ENCODE data around the gene TPCN2. TPM values are rescaled to one million over a fixed set of nuclear protein-coding genes. Genes with fewer than 3 reads are reported as not detected.

Gene TPCN2
- total and polyA plus RNA-seq, 2 of the 4 experiments (the other 2 are of a cell fraction) = 3.4 to 8.0 TPM

DNA sequence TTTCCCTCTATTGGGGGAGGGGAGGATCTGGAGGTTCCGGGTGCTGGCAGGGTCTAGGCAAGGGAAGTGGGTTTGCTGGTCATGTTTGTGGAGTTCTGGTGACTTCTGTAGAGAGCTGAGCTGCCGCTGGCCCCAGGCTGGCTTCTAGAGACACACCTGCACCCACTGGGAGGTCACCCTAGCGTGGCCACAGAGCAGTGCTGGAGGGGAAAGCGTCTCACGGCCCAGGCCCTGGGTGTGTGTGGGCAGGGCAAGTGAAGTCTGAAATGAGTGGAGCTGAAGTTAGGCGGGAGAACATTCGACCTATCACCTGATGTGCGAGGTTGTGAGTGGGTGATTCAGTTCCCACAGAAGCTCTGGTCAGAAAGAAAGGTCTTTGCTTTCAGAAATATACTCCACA lies 134.9 kb downstream of the TPCN2 start:
- no peak overlapping the region for H3K4ac ChIP-seq (ENCODE audit: low read depth, low read length)
- H3K56ac ChIP-seq (ENCODE audit: extremely low read depth, insufficient read depth, low read length) = no peak overlapping the region
- H3K27me3 ChIP-seq (ENCODE audit: control insufficient read depth, insufficient read depth, low read length) = peaks cover 34% of the 10 kb centered on the region
- no TSS peak for BruUV-seq (replicated peaks)
- POLR2A ChIA-PET (ENCODE audit: unreplicated experiment) = no interaction called here
- H3K9ac ChIP-seq (ENCODE audit: low read depth, low read length) = no peak overlapping the region
- TF ChIP-seq, protein P1, sequence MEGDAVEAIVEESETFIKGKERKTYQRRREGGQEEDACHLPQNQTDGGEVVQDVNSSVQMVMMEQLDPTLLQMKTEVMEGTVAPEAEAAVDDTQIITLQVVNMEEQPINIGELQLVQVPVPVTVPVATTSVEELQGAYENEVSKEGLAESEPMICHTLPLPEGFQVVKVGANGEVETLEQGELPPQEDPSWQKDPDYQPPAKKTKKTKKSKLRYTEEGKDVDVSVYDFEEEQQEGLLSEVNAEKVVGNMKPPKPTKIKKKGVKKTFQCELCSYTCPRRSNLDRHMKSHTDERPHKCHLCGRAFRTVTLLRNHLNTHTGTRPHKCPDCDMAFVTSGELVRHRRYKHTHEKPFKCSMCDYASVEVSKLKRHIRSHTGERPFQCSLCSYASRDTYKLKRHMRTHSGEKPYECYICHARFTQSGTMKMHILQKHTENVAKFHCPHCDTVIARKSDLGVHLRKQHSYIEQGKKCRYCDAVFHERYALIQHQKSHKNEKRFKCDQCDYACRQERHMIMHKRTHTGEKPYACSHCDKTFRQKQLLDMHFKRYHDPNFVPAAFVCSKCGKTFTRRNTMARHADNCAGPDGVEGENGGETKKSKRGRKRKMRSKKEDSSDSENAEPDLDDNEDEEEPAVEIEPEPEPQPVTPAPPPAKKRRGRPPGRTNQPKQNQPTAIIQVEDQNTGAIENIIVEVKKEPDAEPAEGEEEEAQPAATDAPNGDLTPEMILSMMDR (conservative IDR thresholded peaks at IDR 0.05; ENCODE audit: low read depth, low read length) = no peak
- TF ChIP-seq, protein P2, sequence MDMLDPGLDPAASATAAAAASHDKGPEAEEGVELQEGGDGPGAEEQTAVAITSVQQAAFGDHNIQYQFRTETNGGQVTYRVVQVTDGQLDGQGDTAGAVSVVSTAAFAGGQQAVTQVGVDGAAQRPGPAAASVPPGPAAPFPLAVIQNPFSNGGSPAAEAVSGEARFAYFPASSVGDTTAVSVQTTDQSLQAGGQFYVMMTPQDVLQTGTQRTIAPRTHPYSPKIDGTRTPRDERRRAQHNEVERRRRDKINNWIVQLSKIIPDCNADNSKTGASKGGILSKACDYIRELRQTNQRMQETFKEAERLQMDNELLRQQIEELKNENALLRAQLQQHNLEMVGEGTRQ (IDR thresholded peaks at IDR 0.05; ENCODE audit: low read depth, low read length) = no peak
- no peak for TF ChIP-seq NFE2L2 (IDR thresholded peaks at IDR 0.05; ENCODE audit: low read depth, low read length)
- no peak for TF ChIP-seq MAZ (IDR thresholded peaks at IDR 0.05; ENCODE audit: borderline replicate concordance, low read depth, low read length)
- no peak for TF ChIP-seq MAFK (IDR thresholded peaks at IDR 0.05; ENCODE audit: low read depth, low read length)
- TF ChIP-seq, protein P3, sequence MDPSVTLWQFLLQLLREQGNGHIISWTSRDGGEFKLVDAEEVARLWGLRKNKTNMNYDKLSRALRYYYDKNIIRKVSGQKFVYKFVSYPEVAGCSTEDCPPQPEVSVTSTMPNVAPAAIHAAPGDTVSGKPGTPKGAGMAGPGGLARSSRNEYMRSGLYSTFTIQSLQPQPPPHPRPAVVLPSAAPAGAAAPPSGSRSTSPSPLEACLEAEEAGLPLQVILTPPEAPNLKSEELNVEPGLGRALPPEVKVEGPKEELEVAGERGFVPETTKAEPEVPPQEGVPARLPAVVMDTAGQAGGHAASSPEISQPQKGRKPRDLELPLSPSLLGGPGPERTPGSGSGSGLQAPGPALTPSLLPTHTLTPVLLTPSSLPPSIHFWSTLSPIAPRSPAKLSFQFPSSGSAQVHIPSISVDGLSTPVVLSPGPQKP (IDR thresholded peaks at IDR 0.05; ENCODE audit: borderline replicate concordance, low read depth, low read length) = no peak
- no peak for TF ChIP-seq BHLHE40 (IDR thresholded peaks at IDR 0.05; ENCODE audit: low read depth, low read length)
- H3K27ac ChIP-seq (ENCODE audit: insufficient read depth, low read length) = no peak overlapping the region
- H2BK20ac ChIP-seq (ENCODE audit: low read depth, low read length) = no peak overlapping the region
- H3K9me1 ChIP-seq (ENCODE audit: insufficient read depth, low read length) = no peaks in the 10 kb centered on the region
- H2AK5ac ChIP-seq (ENCODE audit: low read depth, low read length) = no peak overlapping the region
- H3K4me1 ChIP-seq (ENCODE audit: control insufficient read depth, insufficient read depth, low read length) = no peaks in the 10 kb centered on the region
- in situ Hi-C loops (cut with MboI; ENCODE audit: low sequenced_read_pairs) = no loop called here
- CTCF ChIA-PET = no interaction called here
- ATAC-seq (ENCODE audit: low read depth) (no peak), DNase-seq (no peak)
- H3K4me3 ChIP-seq (ENCODE audit: insufficient read depth, low read depth, low read length) = no peak overlapping the region
- H3K4me2 ChIP-seq (ENCODE audit: low read depth, low read length) = no peak overlapping the region
- H4K5ac ChIP-seq (ENCODE audit: low read depth, low read length) = no peak overlapping the region
- H3K18ac ChIP-seq (ENCODE audit: low read depth, low read length) = no peak overlapping the region
- 80% methylated on average over 2 of the region's 8 CpGs; no CpG with 5 or more reads in 1 of the 2 experiments for WGBS, 2 experiments (ENCODE audit: extremely low coverage in 2 of 2, insufficient read length in 1 of 2)
- intact Hi-C loops (cut with micrococcal nuclease) = no loop called here
- H3K9me3 ChIP-seq (ENCODE audit: control insufficient read depth, insufficient read depth, low read length) = peaks cover 19% of the 10 kb centered on the region
- H2AK9ac ChIP-seq (replicated peaks; ENCODE audit: low read depth, low read length, poor library complexity) = no peak overlapping the region
- H3K36me3 ChIP-seq (ENCODE audit: control insufficient read depth, insufficient read depth, low read length) = no peaks in the 10 kb centered on the region
- H4K91ac ChIP-seq (ENCODE audit: insufficient read depth, low read depth, low read length) = no peak overlapping the region
- no peak overlapping the region for H2AFZ ChIP-seq (replicated peaks; ENCODE audit: low read length, poor library complexity)
- H3K23ac ChIP-seq (ENCODE audit: low read depth, low read length) = no peak overlapping the region
- no peak overlapping the region for H2BK120ac ChIP-seq (ENCODE audit: low read depth, low read length)
- no peaks in the 10 kb centered on the region for H3K79me1 ChIP-seq (ENCODE audit: low read depth in 1 of 2, low read length in 2 of 2)
- dilution Hi-C loops (cut with HindIII; ENCODE audit: low sequenced_read_pairs, unreplicated experiment) = no loop called here
- no peak overlapping the region for H2BK15ac ChIP-seq (ENCODE audit: low read depth, low read length)
- no peak overlapping the region for H4K8ac ChIP-seq (ENCODE audit: low read depth in 2 of 2, low read length in 2 of 2)
- H4K20me1 ChIP-seq (ENCODE audit: insufficient read depth, low read length) = no peaks in the 10 kb centered on the region
- H2BK5ac ChIP-seq (ENCODE audit: low read depth, low read length, poor library complexity, severe bottlenecking) = no peak overlapping the region
- no peak overlapping the region for H3K14ac ChIP-seq (replicated peaks; ENCODE audit: low read depth, low read length)

Measured in IMR-90 (cell line).